ENCODE measurements around the gene RBMS2.

DNA sequence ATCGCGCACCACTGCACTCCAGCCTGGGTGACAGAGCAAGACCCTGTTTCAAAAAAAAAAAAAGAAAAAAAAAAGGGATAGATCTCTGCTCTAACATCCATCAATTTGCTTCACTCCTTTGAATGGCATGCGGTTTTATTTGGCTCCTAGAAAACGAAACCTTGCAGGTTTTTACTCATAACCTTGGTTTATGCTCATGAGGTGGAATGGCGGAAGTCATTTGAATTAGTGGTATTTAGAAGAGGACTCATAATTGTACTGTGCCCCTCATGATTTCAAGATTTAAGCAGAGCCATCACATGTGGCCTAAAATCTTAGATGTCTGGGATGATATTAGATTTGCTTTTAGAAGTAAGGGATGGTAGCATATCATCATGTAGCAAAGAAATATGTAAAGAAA is 29.4 kb downstream of the RBMS2 start:
- TF ChIP-seq, protein P1, sequence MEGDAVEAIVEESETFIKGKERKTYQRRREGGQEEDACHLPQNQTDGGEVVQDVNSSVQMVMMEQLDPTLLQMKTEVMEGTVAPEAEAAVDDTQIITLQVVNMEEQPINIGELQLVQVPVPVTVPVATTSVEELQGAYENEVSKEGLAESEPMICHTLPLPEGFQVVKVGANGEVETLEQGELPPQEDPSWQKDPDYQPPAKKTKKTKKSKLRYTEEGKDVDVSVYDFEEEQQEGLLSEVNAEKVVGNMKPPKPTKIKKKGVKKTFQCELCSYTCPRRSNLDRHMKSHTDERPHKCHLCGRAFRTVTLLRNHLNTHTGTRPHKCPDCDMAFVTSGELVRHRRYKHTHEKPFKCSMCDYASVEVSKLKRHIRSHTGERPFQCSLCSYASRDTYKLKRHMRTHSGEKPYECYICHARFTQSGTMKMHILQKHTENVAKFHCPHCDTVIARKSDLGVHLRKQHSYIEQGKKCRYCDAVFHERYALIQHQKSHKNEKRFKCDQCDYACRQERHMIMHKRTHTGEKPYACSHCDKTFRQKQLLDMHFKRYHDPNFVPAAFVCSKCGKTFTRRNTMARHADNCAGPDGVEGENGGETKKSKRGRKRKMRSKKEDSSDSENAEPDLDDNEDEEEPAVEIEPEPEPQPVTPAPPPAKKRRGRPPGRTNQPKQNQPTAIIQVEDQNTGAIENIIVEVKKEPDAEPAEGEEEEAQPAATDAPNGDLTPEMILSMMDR (IDR thresholded peaks at IDR 0.05 in 2 of 3, conservative IDR thresholded peaks at IDR 0.05 in 1 of 3; ENCODE audit: borderline replicate concordance in 1 of 3, insufficient read depth in 1 of 3, low read depth in 2 of 3, low read length in 2 of 3), result no peak
- TF ChIP-seq, protein P2, sequence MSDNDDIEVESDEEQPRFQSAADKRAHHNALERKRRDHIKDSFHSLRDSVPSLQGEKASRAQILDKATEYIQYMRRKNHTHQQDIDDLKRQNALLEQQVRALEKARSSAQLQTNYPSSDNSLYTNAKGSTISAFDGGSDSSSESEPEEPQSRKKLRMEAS (IDR thresholded peaks at IDR 0.05), result no peak
- no peak for TF ChIP-seq FOSL1 (IDR thresholded peaks at IDR 0.05; ENCODE audit: low read depth)
- TF ChIP-seq CBX3 (IDR thresholded peaks at IDR 0.05; ENCODE audit: low read depth), result no peak
- TF ChIP-seq, protein P3, sequence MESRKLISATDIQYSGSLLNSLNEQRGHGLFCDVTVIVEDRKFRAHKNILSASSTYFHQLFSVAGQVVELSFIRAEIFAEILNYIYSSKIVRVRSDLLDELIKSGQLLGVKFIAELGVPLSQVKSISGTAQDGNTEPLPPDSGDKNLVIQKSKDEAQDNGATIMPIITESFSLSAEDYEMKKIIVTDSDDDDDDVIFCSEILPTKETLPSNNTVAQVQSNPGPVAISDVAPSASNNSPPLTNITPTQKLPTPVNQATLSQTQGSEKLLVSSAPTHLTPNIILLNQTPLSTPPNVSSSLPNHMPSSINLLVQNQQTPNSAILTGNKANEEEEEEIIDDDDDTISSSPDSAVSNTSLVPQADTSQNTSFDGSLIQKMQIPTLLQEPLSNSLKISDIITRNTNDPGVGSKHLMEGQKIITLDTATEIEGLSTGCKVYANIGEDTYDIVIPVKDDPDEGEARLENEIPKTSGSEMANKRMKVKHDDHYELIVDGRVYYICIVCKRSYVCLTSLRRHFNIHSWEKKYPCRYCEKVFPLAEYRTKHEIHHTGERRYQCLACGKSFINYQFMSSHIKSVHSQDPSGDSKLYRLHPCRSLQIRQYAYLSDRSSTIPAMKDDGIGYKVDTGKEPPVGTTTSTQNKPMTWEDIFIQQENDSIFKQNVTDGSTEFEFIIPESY (IDR thresholded peaks at IDR 0.05; ENCODE audit: extremely low read depth, insufficient replicate concordance, low read length), result no peak
- TF ChIP-seq CEBPB (IDR thresholded peaks at IDR 0.05; ENCODE audit: low read depth), result no peak
- TF ChIP-seq JUND (IDR thresholded peaks at IDR 0.05), result no peak
- no peak for TF ChIP-seq POLR2AphosphoS5 (IDR thresholded peaks at IDR 0.05; ENCODE audit: low read depth, low read length)
